ENCODE results near the gene UBQLNL. TPM values are rescaled to one million over a fixed set of nuclear protein-coding genes. Genes with fewer than 3 reads are reported as not detected.

UBQLNL gene
- total and polyA plus RNA-seq, 10 of the 15 experiments (the other 5 are each of a cell fraction or from before 2014, with no cell fraction given), result 0.13 to 1.6 (median 0.37) TPM

DNA sequence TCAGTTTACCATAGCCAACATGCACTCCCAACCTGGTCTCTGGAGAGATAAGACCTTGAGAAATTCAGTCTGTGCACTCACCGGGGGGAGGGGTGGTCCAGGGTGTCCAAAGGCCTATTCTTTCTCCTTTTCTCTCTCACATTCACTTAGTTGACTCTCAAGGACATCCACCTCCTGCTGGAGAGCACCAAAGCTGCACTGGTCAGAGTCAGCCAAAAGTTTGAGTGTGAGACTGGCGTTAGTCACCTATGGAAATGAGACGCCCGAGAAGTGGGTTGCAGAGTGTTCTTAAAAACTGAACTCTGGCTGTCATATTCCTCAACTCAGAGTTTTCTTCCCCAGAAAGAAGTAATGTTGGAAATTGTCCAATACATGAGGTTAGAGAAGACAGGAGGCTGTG is 5.0 kb upstream of the UBQLNL start:
- POLR2A ChIA-PET, result no interaction called here
- no peak overlapping the region for H3K27ac ChIP-seq (ENCODE audit: control insufficient read depth, insufficient read depth)
- no peaks in the 10 kb centered on the region for H3K4me1 ChIP-seq (ENCODE audit: control insufficient read depth, insufficient read depth, low read length)
- H3K27me3 ChIP-seq (replicated peaks in 1 of 2; ENCODE audit: control insufficient read depth in 2 of 2, insufficient read depth in 2 of 2, low read length in 1 of 2), result no peaks in the 10 kb centered on the region; a peak in 1 of 4 replicates
- DNase-seq (ENCODE audit: low read depth, low spot score), result no peak
- CTCF ChIA-PET, result no interaction called here
- FAIRE-seq, result no peak
- H3K4me2 ChIP-seq (ENCODE audit: control insufficient read depth, insufficient read depth), result no peak overlapping the region
- H3K36me3 ChIP-seq (ENCODE audit: control insufficient read depth in 2 of 2, insufficient read depth in 2 of 2, low read length in 1 of 2), result no peaks in the 10 kb centered on the region
- H3K4me3 ChIP-seq, result no peak overlapping the region
- no peak for ATAC-seq
- 68% methylated on average over 4 of the region's 4 CpGs for WGBS (ENCODE audit: insufficient coverage, insufficient replicate concordance, low lambda C conversion rate, missing lambda C conversion rate)
- H4K20me1 ChIP-seq (ENCODE audit: control insufficient read depth, insufficient read depth), result no peaks in the 10 kb centered on the region
- TF ChIP-seq RUNX3 (IDR thresholded peaks at IDR 0.05; ENCODE audit: low read length) (no peak), KDM1A (IDR thresholded peaks at IDR 0.05; ENCODE audit: borderline replicate concordance) (no peak), JUND (IDR thresholded peaks at IDR 0.05; ENCODE audit: low read depth, low read length) (no peak), POLR2AphosphoS5 (IDR thresholded peaks at IDR 0.05; ENCODE audit: low read length) (no peak), TARDBP (IDR thresholded peaks at IDR 0.05; ENCODE audit: borderline replicate concordance) (no peak), ZNF217 (IDR thresholded peaks at IDR 0.05) (no peak)
- TF ChIP-seq, protein P1, sequence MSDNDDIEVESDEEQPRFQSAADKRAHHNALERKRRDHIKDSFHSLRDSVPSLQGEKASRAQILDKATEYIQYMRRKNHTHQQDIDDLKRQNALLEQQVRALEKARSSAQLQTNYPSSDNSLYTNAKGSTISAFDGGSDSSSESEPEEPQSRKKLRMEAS (IDR thresholded peaks at IDR 0.05; ENCODE audit: low read depth, low read length), result no peak
- TF ChIP-seq, protein P2, sequence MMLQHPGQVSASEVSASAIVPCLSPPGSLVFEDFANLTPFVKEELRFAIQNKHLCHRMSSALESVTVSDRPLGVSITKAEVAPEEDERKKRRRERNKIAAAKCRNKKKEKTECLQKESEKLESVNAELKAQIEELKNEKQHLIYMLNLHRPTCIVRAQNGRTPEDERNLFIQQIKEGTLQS (IDR thresholded peaks at IDR 0.05; ENCODE audit: borderline replicate concordance, extremely low read depth, low read depth, low read length), result no peak
- TF ChIP-seq, protein P3, sequence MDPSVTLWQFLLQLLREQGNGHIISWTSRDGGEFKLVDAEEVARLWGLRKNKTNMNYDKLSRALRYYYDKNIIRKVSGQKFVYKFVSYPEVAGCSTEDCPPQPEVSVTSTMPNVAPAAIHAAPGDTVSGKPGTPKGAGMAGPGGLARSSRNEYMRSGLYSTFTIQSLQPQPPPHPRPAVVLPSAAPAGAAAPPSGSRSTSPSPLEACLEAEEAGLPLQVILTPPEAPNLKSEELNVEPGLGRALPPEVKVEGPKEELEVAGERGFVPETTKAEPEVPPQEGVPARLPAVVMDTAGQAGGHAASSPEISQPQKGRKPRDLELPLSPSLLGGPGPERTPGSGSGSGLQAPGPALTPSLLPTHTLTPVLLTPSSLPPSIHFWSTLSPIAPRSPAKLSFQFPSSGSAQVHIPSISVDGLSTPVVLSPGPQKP (IDR thresholded peaks at IDR 0.05; ENCODE audit: low read depth, low read length), result no peak
- TF ChIP-seq, protein P4, sequence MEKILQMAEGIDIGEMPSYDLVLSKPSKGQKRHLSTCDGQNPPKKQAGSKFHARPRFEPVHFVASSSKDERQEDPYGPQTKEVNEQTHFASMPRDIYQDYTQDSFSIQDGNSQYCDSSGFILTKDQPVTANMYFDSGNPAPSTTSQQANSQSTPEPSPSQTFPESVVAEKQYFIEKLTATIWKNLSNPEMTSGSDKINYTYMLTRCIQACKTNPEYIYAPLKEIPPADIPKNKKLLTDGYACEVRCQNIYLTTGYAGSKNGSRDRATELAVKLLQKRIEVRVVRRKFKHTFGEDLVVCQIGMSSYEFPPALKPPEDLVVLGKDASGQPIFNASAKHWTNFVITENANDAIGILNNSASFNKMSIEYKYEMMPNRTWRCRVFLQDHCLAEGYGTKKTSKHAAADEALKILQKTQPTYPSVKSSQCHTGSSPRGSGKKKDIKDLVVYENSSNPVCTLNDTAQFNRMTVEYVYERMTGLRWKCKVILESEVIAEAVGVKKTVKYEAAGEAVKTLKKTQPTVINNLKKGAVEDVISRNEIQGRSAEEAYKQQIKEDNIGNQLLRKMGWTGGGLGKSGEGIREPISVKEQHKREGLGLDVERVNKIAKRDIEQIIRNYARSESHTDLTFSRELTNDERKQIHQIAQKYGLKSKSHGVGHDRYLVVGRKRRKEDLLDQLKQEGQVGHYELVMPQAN (conservative IDR thresholded peaks at IDR 0.05), result no peak
- H3K9ac ChIP-seq (ENCODE audit: control insufficient read depth, insufficient read depth, low read length), result no peak overlapping the region
- SMC1A ChIA-PET (ENCODE audit: uncharacterized antibody, unreplicated experiment), result no interaction called here
- BruUV-seq (replicated peaks), result no TSS peak
- RAD21 ChIA-PET (ENCODE audit: unreplicated experiment), result no interaction called here
- no peak overlapping the region for H2AFZ ChIP-seq (ENCODE audit: control insufficient read depth, low read depth, low read length)
- intact Hi-C loops (cut with micrococcal nuclease; ENCODE audit: unreplicated experiment), result no loop called here
- in situ Hi-C loops (cut with MboI), result no loop called here
- no peaks in the 10 kb centered on the region for H3K79me2 ChIP-seq (ENCODE audit: control insufficient read depth, insufficient read depth, low read length)
- no peaks in the 10 kb centered on the region for H3K9me3 ChIP-seq (replicated peaks; ENCODE audit: control insufficient read depth, insufficient read depth, low read length)
